Measurements from ENCODE around the gene RTN4R.

GRCh38 chr22:20223421-20224255 is 44.5 kb downstream of the RTN4R start:
- TF ChIP-seq RAD21 (CRISPR knock-in tag; conservative IDR thresholded peaks at IDR 0.05 in 1 of 2, IDR thresholded peaks at IDR 0.05 in 1 of 2) (no peak), ZKSCAN8 (CRISPR knock-in tag; IDR thresholded peaks at IDR 0.05) (no peak), CTCF (IDR thresholded peaks at IDR 0.05 in 2 of 3, conservative IDR thresholded peaks at IDR 0.05 in 1 of 3; ENCODE audit: insufficient read depth in 2 of 3, low read depth in 1 of 3, low read length in 3 of 3) (no peak)

Data from K562 (cell line).